Kidney epithelial cell (primary cell): Measurements from ENCODE around the gene SLC39A11. TPM values are rescaled to one million over a fixed set of nuclear protein-coding genes. Genes with fewer than 3 reads are reported as not detected.

Source experiments
- DNase-seq: peaks from one replicate; pipeline ENCODE4 v3.0.0-alpha.2; 2010; ENCODE audit warnings: low read depth
- H3K27me3 ChIP-seq: 2 replicates; pipeline ENCODE4 v1.6.0; 2011; ENCODE audit warnings: low read length; ENCODE audit not compliant: control insufficient read depth, insufficient read depth
- H3K36me3 ChIP-seq: 2 replicates; pipeline ENCODE4 v1.5.1; 2011; ENCODE audit warnings: low read length; ENCODE audit not compliant: control insufficient read depth, insufficient read depth
- H3K4me3 ChIP-seq: 2 replicates; pipeline ENCODE4 v1.5.1; 2011; ENCODE audit warnings: low read depth, mild to moderate bottlenecking, control low read depth, low read length
- total RNA-seq: library from RNA; depleted of rRNA; stranded (reverse); fragments of >200 nt; gene quantifications from 2 replicates; pipeline ENCODE4 v1.2.3, GENCODE V29; 2015
- TF ChIP-seq, protein P1 (sequence below): IDR thresholded peaks from 2 replicates; pipeline ENCODE4 v1.5.1; 2011; ENCODE audit warnings: mild to moderate bottlenecking, moderate library complexity, low read length, control low read depth, inconsistent platforms; ENCODE audit not compliant: insufficient read depth, poor library complexity, severe bottlenecking

The SLC39A11 gene
- total RNA-seq, 1 donor from 2014 or later, result 13.0 TPM

DNA sequence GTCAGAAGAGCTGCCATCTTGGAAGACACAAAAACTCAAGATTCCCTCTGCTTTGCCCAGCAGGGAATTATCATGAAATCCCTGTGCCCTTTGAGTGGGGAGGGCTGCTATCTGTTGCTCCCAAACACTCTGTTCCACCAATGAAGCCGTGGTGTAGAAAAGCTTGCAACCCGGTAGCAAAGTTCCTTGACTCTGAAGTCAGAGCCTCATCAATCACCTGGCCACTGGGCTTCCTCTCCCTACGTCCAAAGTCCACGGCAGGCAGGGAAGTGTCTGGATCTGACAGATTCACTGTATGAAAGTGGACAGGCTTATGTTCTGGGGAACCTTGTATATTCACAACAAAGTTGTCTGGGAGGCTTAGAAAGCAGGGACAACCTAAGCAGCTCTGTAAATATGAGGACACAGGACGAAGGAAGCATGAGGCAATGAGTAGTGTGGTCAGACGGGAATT, 343.3 kb downstream of the SLC39A11 start:
- Histone ChIP-seq H3K4me3 (no peak overlapping the region), H3K36me3 (no peaks in the 10 kb centered on the region), H3K27me3 (no peaks in the 10 kb centered on the region)
- DNase-seq, result no peak
- TF ChIP-seq, protein P1, sequence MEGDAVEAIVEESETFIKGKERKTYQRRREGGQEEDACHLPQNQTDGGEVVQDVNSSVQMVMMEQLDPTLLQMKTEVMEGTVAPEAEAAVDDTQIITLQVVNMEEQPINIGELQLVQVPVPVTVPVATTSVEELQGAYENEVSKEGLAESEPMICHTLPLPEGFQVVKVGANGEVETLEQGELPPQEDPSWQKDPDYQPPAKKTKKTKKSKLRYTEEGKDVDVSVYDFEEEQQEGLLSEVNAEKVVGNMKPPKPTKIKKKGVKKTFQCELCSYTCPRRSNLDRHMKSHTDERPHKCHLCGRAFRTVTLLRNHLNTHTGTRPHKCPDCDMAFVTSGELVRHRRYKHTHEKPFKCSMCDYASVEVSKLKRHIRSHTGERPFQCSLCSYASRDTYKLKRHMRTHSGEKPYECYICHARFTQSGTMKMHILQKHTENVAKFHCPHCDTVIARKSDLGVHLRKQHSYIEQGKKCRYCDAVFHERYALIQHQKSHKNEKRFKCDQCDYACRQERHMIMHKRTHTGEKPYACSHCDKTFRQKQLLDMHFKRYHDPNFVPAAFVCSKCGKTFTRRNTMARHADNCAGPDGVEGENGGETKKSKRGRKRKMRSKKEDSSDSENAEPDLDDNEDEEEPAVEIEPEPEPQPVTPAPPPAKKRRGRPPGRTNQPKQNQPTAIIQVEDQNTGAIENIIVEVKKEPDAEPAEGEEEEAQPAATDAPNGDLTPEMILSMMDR, result no peak

DNA sequence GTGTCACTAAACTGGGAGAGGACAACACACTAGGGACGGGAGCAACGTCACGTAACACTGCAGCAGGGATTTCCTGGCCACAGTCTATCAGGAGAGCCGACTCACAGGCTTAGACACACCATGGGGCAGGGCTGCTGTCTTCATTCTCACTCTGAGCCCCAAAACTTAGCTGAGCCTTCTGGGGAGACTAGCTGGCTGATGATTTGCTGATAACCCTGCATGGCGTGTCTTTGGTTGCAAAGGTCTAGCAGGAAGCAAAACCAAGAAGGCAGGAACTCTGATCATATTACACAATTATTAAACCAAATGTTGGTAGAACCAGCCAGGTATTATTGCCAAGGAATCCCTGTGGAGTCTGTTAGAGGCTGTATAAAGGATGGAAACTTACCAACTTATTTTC, 345.0 kb downstream of the SLC39A11 start:
- H3K4me3 ChIP-seq, result no peak overlapping the region
- no peaks in the 10 kb centered on the region for H3K27me3 ChIP-seq
- TF ChIP-seq, protein P1, result no peak
- H3K36me3 ChIP-seq, result no peaks in the 10 kb centered on the region
- no peak for DNase-seq

DNA sequence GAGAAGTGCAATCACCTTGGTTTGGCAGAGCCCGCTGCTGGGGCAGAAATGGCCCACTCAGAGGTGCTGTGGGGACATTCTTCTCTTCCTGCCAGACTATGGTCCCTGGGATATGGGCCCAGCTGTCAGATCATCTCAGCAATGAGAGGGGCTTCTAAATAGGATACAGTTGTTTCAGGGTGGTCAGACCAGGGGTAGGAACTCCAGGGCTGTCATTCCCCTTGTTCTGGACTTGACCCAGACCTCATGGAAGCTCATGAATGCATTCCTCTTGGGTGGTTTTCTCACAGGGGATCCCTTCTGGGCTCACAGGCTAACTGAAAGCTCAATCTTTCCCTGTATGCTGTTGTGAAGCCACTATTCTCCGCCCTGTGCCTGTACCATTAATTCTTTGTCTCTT, 347.2 kb downstream of the SLC39A11 start:
- no peak for DNase-seq
- TF ChIP-seq, protein P1, result no peak
- Histone ChIP-seq H3K36me3 (no peaks in the 10 kb centered on the region), H3K4me3 (no peak overlapping the region), H3K27me3 (no peaks in the 10 kb centered on the region)

DNA sequence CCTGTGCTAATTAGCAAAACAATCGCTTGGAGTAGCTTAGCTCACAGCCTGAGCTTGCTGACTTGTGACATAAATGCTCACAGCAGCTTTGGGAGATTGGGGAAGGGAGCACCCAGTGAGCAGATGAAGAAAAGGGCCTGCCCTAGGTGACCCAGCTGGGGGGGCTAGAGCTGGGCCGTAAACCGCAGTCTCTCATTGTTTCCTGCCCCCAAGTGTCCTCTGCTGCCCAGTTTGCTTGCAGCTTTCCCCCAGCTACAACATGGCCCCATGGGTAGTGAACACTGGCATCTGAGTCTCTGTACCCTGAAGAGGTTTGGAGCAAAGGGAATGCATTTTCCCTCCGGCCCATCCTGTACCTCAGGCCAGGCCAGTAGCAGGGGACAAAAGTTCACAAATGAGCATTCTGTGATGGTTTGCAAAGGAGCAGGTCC, 349.4 kb downstream of the SLC39A11 start:
- DNase-seq, result no peak
- H3K27me3 ChIP-seq, result no peaks in the 10 kb centered on the region
- no peaks in the 10 kb centered on the region for H3K36me3 ChIP-seq
- TF ChIP-seq, protein P1, result no peak
- H3K4me3 ChIP-seq, result no peak overlapping the region

DNA sequence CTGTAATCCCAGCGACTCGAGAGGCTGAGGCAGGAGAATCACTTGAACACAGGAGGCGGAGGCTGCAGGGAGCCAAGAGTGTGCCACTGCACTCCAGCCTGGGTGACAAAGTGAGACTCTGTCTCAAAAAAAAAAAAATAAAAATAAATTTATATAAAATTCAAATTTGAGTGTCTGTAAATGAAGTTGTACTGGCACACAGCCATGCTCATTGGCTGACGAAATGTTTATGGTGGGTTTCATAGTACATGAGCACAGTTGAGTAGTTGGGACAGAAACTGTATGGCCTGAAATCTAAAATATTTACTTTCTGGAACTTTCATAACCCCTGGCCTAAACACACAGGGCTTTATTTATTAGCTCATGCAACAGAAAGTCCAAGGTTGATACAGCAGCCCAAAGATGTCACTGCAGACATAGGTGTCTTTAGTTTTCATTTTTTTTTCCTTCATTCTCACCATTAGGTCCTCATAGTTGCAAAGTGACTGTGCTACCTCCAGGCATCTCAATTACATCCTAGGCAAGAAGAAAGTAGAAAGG, 355.3 kb downstream of the SLC39A11 start:
- TF ChIP-seq, protein P1, result no peak
- Histone ChIP-seq H3K36me3 (no peaks in the 10 kb centered on the region), H3K4me3 (no peak overlapping the region), H3K27me3 (no peaks in the 10 kb centered on the region)
- DNase-seq, result no peak

DNA sequence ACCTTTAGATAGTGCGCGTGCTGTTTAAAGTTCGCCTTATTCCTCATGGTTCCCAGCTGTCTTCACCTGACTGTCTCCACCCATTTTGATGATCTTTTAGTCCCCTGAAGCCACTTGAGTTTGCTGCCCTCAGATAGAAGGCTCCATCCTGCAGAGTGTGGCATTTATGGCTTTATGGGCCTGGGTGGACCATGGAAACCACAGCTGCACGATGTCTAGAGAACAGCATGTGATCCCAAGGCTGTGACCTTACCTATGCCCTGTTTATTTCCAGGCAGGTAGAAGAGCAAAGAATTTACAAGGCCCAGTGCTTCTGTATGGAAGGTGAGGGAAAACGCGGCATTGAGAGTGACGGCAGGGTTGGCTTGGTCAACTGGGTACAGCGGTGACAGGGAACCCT, 356.9 kb downstream of the SLC39A11 start:
- Histone ChIP-seq H3K36me3 (no peaks in the 10 kb centered on the region), H3K4me3 (no peak overlapping the region), H3K27me3 (no peaks in the 10 kb centered on the region)
- TF ChIP-seq, protein P1, result no peak
- no peak for DNase-seq
